Hindlimb muscle (tissue), 1 donor: ENCODE results near the gene RBX1. TPM values are rescaled to one million over a fixed set of nuclear protein-coding genes. Genes with fewer than 3 reads are reported as not detected.
"Not testable (repeated sequence)": the region's sequence is repeated elsewhere in the genome, so short reads cannot be mapped to it uniquely, and the experiment has no call there.

ENCODE experiments used
- DNase-seq: peaks from one replicate; pipeline ENCODE4 v3.0.0-alpha.2; 2013
- polyA plus RNA-seq: library from polyadenylated mRNA; unstranded; fragments of 120-200 nt; gene quantifications from one replicate; pipeline ENCODE4 v1.2.1, GENCODE V29; 2013; ENCODE audit not compliant: insufficient read length

Gene RBX1
- 59.5 TPM for polyA plus RNA-seq

DNA sequence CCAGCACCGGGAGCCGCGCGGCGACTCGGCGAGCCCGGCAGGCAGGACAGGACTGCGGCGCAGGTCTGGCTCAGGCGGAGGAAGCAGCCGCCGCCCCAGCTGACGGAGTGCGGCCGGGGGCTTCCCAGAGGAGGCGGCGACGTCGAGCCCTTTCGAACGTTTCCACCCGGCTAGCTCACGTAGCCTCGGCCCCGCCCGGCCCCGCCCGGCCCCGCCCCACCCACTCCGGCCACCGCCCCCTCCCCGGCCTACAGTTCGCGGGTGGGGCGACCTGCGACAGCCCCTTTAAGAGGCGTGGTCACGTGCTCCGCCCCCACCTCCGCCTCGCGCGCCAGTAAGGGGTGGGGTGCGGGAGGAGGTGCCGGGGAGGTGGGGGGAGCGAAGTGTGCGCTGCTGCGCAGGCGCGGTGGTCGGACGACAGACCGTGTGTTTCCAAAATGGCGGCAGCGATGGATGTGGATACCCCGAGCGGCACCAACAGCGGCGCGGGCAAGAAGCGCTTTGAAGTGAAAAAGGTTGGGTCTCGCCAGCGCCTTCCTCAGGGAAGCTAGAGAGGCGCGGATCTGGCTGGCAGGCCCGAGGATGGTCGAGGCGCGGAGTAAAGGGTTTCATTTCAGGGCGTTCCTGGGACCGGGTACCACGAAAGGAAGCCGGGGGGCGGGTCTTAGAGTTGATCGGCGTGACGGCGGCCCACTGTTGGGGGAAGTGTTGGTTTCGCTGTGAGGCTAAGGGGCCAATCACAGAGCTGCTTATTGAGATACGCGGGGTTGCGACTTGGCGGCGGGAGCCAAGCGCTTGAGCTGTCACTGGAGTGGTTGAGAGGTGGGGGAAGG lies at the start of gene RBX1:
Gene RBX1 (plus strand): TSS at position 417 of the 833 bp plus-strand sequence. CDS start 21 bp downstream, at position 438.
- peak; percentile 99 for DNase-seq

DNA sequence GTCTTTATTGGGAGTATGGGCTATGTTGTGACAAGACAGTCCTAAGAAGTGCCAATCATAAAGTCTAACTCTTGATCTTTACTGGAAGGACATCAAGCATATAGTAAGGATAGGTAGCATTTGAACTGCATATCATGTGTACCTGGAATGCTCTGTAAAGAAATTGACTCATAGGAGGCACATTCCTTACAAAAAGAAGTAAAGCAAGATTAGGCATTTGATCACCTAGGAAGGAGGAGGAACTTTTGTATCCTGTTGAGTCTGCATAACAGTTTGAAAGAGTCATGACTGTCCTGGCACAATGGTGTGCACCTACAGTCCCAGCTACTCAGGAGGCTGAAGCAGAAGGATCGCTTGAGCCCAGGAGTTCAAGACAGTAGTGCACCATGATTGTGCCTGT lies 47.1 kb upstream of the RBX1 start:
- DNase-seq = no peak

DNA sequence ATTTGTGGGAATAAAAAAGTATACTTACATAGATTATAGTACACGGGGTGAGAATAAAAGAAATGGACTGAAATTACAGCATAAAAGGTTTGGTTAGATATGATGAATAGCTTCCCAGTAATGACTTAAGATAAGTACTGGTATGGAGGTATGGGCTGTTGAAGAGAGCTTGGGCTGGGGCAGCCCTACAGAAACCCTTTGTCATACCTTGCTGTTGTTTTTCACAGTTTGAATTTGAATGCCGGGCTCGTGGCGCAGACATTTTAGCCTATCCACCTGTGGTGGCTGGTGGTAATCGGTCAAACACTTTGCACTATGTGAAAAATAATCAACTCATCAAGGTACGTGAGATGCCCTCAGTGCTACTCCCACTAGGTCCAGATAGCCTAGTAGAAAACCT lies 42.3 kb upstream of the RBX1 start:
- DNase-seq = no peak

DNA sequence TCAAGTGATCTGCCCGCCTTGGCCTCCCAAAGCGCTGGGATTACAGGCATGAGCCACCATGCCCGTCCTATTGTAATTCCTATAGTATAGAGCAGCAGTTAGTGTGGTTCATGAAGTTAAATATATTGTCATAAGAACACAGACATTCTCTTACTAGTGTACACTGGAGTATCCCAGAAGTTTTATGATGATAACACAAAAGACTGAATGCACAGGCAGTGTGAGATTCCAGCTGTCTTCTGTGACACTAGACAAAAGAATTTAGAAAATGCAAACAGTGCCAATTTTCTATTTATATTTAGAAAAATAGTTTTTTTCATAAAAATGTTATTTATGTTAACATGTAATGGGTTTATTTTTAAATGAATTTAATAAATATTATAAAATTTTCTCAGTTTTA lies 39.4 kb upstream of the RBX1 start:
- no peak for DNase-seq

DNA sequence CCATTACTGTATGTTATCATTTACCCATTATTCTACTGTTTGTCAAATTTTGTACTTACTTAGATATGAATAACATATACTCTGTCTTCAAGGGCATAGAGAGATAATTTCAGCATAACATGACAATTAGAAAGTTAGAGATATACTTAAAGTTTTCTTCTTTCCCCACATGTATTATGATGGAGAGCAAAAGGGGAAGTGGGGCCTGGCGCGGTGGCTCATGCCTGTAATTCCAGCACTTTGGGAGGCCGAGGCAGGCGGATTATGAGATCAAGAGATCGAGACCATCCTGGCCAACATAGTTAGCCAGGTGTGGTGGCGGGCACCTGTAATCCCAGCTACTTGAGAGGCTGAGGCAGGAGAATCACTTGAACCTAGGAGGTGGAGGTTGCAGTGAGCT lies 38.2 kb upstream of the RBX1 start:
- not testable (repeated sequence) for DNase-seq

DNA sequence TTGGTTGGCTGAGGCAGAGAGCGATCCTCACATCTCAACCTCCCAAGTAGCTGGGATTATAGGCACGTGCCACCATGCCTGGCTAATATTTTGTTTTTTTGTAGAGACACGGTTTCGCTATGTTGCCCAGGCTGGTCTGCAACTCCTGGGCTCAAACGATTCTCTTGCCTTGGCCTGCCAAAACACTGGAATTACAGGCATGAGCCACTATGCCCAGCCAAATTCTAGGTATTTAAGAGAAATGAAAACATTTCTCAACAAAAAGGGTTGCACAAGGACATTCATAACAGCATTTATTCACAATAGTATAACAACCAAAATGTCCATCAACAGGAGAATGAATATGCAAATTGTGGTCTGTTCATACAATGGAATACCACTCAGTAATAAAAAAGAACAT lies 31.7 kb upstream of the RBX1 start:
- DNase-seq = no peak

DNA sequence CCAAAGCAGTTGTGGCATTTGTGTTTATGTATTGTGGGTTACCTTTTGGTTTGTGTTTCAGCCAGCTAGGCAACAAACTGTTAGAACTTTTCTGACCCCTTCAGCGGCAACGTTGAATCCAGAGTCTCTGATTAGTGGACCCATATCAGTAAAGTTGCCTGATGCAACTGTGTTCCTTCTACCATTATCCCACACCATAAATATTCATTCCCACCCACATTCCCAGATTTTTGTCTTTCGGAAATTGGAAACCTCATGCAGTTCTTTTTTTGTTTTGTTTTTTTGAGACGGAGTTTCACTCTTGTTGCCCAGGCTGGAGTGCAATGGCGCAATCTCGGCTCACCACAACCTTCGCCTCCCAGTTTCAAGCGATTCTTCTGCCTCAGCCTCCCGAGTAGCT lies 30.7 kb upstream of the RBX1 start:
- DNase-seq = no peak

DNA sequence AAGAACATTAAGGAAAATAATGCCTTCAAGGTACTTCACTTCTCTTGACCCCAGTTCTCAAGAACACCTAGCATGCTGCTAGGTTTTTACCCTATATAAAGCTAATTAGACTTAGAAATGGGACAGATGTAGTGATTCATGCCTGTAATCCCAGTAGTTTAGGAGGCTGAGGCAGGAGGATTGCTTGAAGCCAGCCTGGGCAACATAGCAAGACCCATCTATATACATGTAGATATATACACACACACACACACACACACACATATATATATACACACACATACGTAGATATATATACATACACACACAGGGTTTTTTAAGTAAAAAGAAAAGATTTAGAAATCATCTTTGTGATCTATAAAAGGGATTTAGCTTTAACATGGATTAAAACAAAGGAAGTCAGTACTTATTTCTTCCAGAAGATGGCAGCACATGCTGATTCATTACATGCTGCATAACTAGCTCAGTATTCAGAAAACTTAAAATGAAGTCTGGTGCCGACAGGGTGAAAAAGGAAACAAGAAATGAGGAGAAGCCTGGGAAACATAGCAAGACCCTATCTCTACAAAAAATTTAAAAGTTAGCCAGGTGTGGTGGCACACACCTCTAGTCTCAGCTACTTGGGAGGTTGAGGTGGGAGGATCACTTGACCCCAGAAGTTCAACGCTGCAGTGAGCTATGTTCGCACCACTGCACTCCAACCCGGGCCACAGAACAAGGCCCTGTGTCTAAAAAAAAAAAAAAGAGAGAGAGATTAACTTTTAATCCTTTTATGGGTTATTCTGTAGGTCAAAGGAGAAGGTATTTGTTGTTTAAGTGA lies 28.5 kb upstream of the RBX1 start:
- DNase-seq = peak; percentile 62

DNA sequence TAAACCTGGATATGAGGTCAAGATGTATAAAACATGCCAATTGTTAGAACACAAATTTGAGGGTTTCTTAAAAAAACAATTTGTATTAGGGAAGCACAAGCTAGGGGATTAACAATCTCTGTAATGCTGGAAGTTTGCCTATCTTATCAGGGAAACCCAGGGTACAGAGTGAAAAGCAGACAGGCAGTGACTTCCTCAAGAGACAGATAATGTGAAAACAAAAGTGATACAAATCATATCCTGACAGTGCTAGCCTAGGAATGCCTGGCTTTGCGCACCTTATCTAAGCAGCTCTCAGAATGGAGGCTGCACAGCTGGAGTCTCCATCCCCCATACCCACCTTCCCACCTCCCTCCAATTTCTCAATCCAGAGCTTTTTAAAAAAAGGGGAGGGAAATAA lies 22.5 kb upstream of the RBX1 start:
- no peak for DNase-seq

DNA sequence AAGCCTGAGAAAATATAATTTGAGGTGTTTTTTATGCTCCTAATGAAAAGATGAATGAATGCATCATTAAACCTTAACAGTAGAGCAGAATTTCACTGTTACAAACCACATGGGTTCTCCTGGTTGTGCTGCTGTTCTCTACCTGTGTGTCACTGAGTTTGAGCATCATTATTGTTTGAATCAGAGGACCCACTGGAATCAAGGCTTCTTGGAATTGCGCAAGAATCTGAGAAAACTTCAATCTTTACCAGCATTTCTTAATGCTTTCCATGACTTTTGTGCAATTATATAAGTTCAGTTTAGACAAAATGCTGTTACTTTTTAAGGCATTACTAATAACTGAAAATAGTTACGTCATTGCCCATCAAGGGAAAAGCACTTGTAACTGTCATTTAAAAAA lies 18.8 kb upstream of the RBX1 start:
- no peak for DNase-seq

DNA sequence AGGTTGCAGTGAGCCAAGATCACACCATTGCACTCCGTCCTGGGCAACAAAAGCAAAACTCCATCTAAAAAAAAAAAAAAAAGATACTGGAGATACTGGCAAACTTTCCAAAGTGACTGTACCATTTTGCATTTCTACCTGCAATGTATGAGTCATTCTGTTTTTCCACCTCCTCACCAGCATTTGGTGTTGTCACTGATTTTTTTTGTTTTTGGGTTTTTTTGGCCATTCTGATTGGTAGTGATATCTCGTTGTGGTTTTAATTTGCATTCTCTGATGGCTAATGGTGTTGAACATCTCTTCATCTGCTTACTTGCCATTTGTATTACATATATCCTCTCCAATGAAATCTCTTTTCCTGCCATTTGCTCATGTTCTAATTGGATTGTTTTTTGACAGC lies 12.0 kb upstream of the RBX1 start:
- no peak for DNase-seq

DNA sequence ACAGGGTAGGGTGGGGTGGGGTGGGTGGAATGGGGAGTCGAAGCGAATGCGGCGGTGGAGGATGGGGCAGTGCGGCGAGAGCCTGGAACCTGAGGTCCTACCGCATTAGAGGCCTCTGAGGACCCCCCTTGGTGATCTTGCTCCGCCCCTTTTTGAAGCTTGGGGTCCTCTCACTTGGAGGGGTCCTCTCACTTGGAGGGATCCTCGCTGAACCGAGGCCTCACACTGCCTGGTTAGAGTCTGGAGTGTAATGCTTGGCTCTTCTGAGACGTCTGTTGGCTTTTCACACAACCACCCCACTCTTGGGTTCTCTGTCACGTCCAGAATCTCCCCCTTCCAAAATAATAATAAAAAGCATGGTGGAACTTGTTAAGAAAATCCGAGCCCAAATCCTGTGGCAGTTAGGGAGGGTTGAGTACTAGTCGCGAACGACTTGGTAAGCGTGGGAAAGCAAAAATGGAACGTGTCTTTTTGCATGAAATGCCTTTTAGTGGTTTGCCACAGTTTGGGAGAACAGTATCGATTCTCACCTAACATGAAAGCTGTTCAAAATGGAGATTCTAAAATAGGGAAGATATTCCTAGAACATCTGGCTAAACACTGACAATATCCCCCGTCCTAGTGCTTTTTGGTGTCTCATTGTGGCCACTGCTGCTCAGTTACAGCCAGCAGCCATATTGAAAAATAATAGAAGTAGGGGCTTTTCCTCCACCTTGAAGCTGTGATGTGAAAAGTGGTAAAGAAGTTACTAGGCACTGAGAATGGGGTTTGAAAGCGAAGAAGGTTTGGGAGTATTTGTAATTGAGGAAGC lies 822 bp downstream of the RBX1 start:
- no peak for DNase-seq

DNA sequence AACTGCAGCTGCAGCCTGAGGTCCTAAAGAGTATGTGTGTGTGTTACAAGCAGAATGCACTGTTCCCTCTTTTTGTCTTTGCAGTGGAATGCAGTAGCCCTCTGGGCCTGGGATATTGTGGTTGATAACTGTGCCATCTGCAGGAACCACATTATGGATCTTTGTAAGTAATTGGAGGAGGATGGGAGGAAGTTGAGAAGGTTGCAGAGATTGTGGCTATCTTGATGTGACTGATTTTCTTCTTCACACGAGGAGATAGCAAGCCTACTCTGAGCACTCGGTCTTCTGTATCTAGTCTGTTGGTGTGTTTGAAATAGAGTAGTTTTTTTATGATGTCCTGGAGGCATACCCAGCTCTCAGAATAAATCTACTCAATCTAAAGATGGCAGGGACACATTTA lies 2.3 kb downstream of the RBX1 start:
- no peak for DNase-seq

DNA sequence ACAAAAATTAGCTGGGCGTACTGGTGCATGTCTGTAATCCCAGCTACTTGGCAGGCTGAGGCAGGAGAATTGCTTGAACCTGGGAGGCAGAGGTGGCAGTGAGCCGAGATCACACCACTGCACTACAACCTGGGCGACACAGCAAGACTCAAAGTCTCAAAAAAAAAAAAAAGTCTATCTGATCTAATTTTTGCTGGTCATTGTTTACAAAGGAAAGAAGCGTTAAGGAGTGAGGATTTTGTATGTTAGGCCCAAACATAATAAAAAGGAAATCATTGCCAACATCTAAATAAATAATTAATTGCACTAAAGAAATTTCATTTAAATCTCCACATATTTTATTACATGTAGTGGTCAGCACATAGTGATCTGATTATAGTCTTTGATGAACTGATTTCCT lies 2.9 kb downstream of the RBX1 start:
- no peak for DNase-seq

DNA sequence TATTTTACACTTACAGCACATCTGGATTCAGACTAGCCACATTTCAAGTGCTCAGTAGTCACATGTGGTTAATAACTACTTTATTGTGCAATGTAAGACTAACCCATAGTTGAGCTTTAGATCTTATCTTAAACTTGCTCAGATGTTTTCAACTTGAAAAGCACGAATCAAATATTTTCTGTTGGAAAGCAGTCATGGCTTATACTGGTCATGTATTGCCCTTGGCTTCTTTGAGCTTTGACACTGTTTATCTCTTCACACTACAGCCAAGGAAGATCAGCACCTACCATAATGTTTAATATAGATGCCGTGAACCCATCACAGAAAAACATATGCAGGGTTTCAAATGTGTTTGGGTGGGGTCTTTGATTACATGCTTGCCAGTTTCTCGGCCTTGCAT lies 4.4 kb downstream of the RBX1 start:
- no peak for DNase-seq

DNA sequence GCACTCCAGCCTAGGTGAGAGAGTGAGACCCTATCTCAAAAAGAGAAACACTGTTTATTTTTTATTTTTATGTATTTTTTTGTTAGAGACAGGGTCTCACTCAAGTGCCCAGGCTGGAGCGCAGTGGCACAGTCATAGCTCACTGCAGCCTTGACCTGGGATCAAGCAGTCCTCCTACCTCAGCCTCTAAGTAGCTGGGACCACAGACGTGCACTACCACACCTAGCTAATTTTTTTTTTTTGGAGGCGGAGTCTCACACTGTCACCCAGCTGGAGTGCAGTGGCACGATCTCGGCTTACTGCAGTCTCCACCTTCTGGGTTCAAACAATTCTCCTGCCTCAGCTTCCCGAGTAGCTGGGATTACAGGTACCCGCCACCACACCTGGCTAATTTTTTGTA lies 6.4 kb downstream of the RBX1 start:
- DNase-seq = no peak

DNA sequence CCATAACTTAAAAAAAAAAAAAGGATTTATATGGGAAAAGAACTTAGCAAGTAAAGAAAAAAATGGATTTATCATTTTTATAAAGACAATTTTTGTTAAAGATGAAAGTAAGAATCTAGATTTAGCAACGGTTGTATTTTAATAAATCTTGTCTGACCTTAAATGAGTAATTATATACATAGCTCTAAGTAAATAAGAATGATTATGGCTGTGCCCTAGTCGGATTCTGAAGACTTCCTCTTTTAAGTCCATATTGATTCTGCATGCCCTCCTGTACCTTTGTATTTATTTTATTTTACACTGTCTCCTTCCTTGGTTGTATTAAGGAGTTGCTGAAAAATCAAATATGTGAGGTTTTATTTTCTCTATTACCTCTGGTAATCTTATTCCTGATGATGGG lies 7.1 kb downstream of the RBX1 start:
- DNase-seq = no peak

DNA sequence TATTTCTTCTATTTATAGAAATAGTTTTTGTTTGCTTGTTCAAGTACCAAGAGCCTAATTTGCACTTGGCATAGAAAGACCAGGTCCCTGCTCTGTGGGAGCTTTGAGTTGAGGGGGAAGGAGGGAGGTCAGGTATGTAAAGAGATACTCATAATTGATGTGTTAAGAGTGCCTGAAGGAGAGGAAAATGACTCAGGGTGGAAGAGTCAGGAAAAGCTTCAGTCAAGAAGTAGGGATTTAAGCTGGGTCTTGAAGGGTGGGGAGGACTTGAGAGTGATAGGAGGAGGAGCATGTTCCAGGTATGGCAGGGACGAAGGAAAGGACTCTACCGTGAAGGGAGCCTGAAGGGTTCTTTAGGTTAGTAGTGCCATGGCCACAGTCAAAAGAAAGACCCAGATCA lies 9.0 kb downstream of the RBX1 start:
- no peak for DNase-seq

DNA sequence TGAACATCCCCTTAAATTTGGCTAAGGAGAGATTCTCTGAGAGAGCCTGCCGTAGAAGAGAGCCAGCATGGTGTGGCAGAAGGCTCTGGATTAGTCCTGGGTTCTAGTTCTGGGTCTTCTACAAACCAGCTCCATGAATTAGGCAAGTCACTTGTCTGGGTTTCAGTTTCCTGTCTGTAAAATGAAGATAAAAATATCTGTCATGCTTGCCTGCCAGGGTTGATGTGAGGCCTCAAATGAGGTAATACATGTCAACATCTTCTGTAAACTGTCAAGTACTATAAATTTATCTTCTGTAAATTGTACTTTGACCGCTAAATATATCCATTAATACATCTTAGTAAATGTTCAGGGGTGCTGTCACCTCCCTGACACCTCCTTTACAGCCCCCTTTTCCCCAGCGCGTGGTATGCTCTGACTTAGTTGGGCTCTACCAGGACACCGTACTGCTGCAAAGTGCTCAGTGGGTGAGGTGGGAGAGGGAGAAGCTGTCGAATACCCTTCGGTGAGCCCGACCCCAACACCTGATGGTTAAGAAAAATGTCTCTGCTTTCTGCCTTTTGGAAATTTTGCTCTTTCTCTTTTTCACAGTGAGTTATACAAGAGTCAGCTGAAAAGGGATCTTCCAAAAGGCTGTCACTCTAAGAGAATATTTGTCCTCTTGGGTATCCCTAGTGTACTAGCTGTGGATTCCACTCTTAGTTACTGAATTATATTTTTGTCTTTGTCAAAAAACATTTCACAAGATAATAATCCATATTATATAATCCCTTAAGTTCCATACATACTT lies 15.0 kb downstream of the RBX1 start:
- no peak for DNase-seq

DNA sequence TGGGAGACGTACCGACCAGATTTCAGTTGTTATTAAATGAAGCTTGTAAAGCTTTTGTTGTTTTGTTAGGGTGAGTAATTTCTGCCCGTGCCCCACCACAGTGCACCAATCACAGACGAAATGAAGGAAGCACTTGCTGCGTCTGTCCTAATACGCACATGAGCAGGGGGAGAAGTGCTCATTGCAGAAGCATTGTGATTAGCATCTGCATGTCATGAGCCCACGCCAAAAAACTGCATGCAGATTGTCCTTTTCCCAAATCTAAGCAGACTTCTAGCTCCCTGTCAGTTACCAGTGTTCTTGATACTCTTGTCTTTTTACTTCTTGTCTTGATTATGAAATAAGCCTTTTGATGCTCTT lies 15.5 kb downstream of the RBX1 start:
- DNase-seq = no peak

DNA sequence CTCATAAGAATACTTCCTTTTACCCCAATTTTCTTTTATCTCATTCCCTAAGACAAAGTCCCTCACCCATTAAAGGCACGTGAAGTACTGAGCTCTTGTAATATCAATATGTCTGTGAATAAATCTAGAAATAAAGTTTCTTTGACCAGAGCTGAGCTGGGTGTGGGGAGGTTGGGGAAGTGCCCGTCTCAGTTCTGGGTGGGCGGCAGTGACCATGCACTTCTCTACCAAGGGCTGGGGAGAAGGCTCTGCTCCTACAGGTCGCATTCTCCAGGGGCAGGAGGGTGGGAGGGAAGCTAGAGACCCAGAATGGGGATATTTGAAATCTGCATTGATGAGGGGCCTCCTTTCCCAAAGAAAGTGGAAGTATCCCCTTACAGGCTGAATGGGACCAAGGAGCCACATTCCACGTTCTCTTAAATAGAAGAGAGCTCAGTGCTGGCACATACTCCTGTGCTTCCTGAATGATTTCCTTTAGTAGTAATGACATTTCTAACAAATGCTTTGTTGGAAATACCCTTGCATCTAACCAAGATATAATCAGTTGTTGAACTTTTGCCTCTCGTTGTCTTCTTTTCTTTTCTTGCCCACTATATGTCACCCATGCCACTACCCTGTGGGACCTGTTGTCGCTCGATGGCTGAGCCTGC lies 16.1 kb downstream of the RBX1 start:
- no peak for DNase-seq

DNA sequence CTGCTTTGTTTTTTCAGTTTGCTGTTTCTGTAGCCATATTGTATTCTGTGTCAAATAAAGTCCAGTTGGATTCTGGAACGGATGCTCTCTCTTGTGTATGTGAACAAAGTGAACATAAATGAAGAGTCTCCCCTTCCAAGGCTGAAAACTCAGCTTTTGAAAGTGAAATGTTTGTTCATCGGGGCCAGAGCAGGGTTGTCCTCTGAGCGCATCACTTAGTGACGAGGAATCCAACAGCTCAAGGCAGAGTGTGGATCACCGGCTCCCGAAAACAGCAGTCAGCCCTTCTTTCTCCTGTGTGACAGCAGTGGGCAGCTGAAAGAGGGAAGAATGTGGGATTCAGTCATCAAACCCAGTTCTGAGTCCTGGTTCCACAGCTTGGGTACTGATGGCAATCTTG lies 21.4 kb downstream of the RBX1 start:
- no peak for DNase-seq
